Tracheal epithelial cell (primary cell): ENCODE data around the gene AP5M1. TPM values are rescaled to one million over a fixed set of nuclear protein-coding genes. Genes with fewer than 3 reads are reported as not detected.

ENCODE experiments used
- total RNA-seq: library from RNA; depleted of rRNA; stranded (reverse); fragments of >200 nt; gene quantifications from 2 replicates; pipeline ENCODE4 v1.2.1, GENCODE V29; 2014

The AP5M1 gene, protein sequence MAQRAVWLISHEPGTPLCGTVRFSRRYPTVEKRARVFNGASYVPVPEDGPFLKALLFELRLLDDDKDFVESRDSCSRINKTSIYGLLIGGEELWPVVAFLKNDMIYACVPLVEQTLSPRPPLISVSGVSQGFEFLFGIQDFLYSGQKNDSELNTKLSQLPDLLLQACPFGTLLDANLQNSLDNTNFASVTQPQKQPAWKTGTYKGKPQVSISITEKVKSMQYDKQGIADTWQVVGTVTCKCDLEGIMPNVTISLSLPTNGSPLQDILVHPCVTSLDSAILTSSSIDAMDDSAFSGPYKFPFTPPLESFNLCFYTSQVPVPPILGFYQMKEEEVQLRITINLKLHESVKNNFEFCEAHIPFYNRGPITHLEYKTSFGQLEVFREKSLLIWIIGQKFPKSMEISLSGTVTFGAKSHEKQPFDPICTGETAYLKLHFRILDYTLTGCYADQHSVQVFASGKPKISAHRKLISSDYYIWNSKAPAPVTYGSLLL
- total RNA-seq, result 15.2 and 20.2 TPM in 2 replicates

DNA sequence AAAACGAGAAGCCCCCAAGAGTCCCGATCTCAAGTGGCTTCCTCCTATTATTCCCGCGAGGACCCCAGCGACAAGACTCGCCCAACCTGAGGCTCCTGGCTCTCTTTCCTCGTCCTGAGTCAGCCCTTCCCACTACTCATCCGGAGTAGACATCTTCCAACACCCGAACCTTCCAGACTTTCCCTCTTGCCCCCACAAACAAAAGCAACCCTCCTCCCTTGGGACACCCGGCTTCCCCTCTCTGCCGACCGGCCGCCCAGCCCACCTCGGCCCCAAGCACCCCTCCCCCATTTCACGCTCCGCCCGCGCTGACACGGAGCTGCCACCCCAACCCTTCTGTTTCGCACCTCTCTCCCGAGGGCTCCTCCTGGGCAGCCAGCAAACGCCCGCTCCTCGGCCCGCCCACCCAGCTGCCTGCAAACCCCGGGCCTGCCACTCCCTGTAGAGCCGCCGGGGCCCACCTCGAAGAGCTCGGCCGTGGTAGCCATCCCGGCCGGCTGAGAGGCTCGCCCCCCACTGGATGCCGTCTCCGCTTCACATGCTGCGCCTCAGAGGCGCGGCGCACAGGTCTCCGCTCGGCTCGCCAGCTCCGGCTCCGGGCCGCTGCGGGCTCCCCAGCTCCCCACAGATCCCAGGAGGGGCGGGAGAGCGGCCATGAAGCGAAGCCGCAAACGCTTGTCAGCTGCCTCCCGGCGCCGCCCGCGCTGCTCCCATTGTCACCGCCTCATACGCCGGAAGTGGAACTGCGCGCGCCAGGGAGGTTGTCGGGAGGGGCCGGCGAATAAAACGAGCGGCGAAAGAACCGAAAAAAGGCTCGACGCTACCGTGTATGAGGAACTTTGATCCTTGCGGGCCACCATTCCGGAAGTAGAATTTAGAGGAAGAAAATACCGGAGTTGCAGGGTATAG is at the start of gene AP5M1, which contains the start of gene EXOC5:
TSS of gene AP5M1 (plus strand) at position 811 of the 909 bp plus-strand sequence. CDS start 344 bp downstream, outside the sequence.
TSS of gene EXOC5 (minus strand) at position 745 of the 909 bp plus-strand sequence. CDS start at position 488, 257 bp downstream.

Other genes starting within 250 kb of the AP5M1 start
- gene EXOC5, start 66 bp upstream of the AP5M1 start, total RNA-seq, result 51.2 and 54.5 TPM in 2 replicates
- 16.8 and 19.0 TPM in 2 replicates for gene NAA30, start 121.6 kb downstream of the AP5M1 start, total RNA-seq
- gene CCDC198, start 224.9 kb downstream of the AP5M1 start, total RNA-seq, result under 0.01 and 6.5 TPM in 2 replicates